HEK293 (cell line): ENCODE measurements around the gene IL1RAPL1.

Experiments
- CTCF ChIP-seq: fragments of 450-650 bp; formaldehyde crosslinking; IDR thresholded peaks from 2 replicates; pipeline ENCODE4 v1.5.1; 2016; ENCODE audit warnings: missing biosample characterization, missing genetic modification characterization
- KLF10 ChIP-seq: fragments of 450-650 bp; IDR thresholded peaks from 2 replicates; pipeline ENCODE4 v1.5.1; 2018; ENCODE audit warnings: missing biosample characterization, mild to moderate bottlenecking, missing genetic modification characterization
- MEIS1 ChIP-seq: sonication (generic); formaldehyde crosslinking; IDR thresholded peaks from 2 replicates; pipeline ENCODE4 v1.8.1; 2022; ENCODE audit warnings: missing genetic modification reagents, mild to moderate bottlenecking, borderline replicate concordance
- TSHZ1 ChIP-seq: fragments of 450-650 bp; formaldehyde crosslinking; IDR thresholded peaks from 2 replicates; pipeline ENCODE4 v1.5.1; 2016; ENCODE audit warnings: missing biosample characterization, missing genetic modification characterization, borderline replicate concordance
- YY1 ChIP-seq: fragments of 450-650 bp; formaldehyde crosslinking; IDR thresholded peaks from 2 replicates; pipeline ENCODE4 v1.5.1; 2018; ENCODE audit warnings: missing biosample characterization, missing genetic modification characterization
- ZBTB7A ChIP-seq: fragments of 450-650 bp; formaldehyde crosslinking; IDR thresholded peaks from 2 replicates; pipeline ENCODE4 v1.5.1; 2016; ENCODE audit warnings: low read depth, missing biosample characterization, missing genetic modification characterization
- ZBTB8A ChIP-seq: fragments of 450-650 bp; formaldehyde crosslinking; IDR thresholded peaks from 2 replicates; pipeline ENCODE4 v1.5.1; 2016; ENCODE audit warnings: missing biosample characterization, missing genetic modification characterization
- ZNF23 ChIP-seq: fragments of 450-650 bp; formaldehyde crosslinking; IDR thresholded peaks from 2 replicates; pipeline ENCODE4 v1.5.1; 2016; ENCODE audit warnings: missing biosample characterization, missing genetic modification characterization, borderline replicate concordance
- ZNF239 ChIP-seq: fragments of 450-650 bp; formaldehyde crosslinking; IDR thresholded peaks from 2 replicates; pipeline ENCODE4 v1.5.1; 2016; ENCODE audit warnings: missing biosample characterization, missing genetic modification characterization
- ZNF274 ChIP-seq, 2 experiments: fragments of 200-500 bp in 1 of 2; fragments of 450-650 bp in 1 of 2; sonication (Bioruptor generic) in 1 of 2; formaldehyde crosslinking in 1 of 2; IDR thresholded peaks; 2 replicates each; pipeline versions ENCODE4 v1.5.1 to v1.6.1; 2014 to 2016; ENCODE audit warnings: borderline replicate concordance in 1 of 2, inconsistent platforms in 1 of 2, low read length in 1 of 2, missing biosample characterization in 1 of 2, missing genetic modification characterization in 1 of 2

- TF ChIP-seq CTCF (tag by site-specific recombination) (no peak), ZBTB8A (tag by site-specific recombination) (no peak), ZNF239 (tag by site-specific recombination) (no peak), MEIS1 (CRISPR knock-in tag) (no peak), TSHZ1 (tag by site-specific recombination) (no peak), YY1 (tag by site-specific recombination) (no peak), ZBTB7A (no peak), KLF10 (tag by site-specific recombination) (no peak), ZNF23 (tag by site-specific recombination) (no peak), ZNF274 (IDR thresholded peaks at IDR 0.05; ENCODE audit: low read length) (no peak), ZNF274 (tag by site-specific recombination; IDR thresholded peaks at IDR 0.05; ENCODE audit: borderline replicate concordance) (no peak)
Measured at GRCh38 chrX:29506729-29507128, 919.5 kb downstream of the IL1RAPL1 start.
